AG04449 (cell line): ENCODE measurements around the gene GRPEL2.
"Not testable (repeated sequence)": the region's sequence is repeated elsewhere in the genome, so short reads cannot be mapped to it uniquely, and the experiment has no call there.

Experiments used
- CTCF ChIA-PET: fragments of 350-600 bp; formaldehyde crosslinking; extraction: SDS; loops from one replicate; lab custom pipeline; 2021; ENCODE audit warnings: antibody characterized with exemption; lab: Yijun Ruan, JAX
- POLR2A ChIA-PET: fragments of 400-600, 350-600 bp; formaldehyde crosslinking; extraction: SDS; loops from one replicate; lab custom pipeline; 2020; ENCODE audit warnings: antibody characterized with exemption, inconsistent platforms; lab: Yijun Ruan, JAX
- DNase-seq: peaks from one replicate; pipeline ENCODE4 v3.0.0-alpha.2; 2010; ENCODE audit warnings: low read depth, low spot score
- H3K4me3 ChIP-seq: 2 replicates; pipeline ENCODE4 v1.5.1; 2011; ENCODE audit warnings: low read depth, mild to moderate bottlenecking, control low read depth, low read length
- CTCF ChIP-seq: IDR thresholded peaks from one replicate; pipeline ENCODE4 v1.5.1; 2011; ENCODE audit warnings: mild to moderate bottlenecking, moderate library complexity, low read length, control low read depth, inconsistent platforms; ENCODE audit not compliant: insufficient read depth; ENCODE audit errors: missing control alignments

GRPEL2 gene

GRCh38 chr5:149388498-149389190, 43.3 kb downstream of the GRPEL2 start:
- no peak for DNase-seq
- no peak for TF ChIP-seq CTCF
- H3K4me3 ChIP-seq, result no peak overlapping the region
- POLR2A ChIA-PET, result interaction anchor here (0.6 to 4.4 kb wide), 8 partner anchors 11 to 173 kb away, joined by 3 to 36 read pairs (median 4); no protein-coding TSS in a partner anchor
- CTCF ChIA-PET, result interaction anchor here (0.7 to 21.8 kb wide), 7 partner anchors 7 to 54 kb away, joined by 5 to 737 read pairs (median 17); partner anchors contain the start of gene IL17B

GRCh38 chr5:149389552-149390495, 44.5 kb downstream of the GRPEL2 start:
- CTCF ChIA-PET, result interaction anchor here (0.7 to 21.8 kb wide), 7 partner anchors 8 to 50 kb away, joined by 3 to 737 read pairs (median 17); partner anchors contain the start of gene IL17B
- TF ChIP-seq CTCF, result no peak
- POLR2A ChIA-PET, result interaction anchor here (0.7 to 1.4 kb wide), 2 partner anchors 17 kb away, joined by 3 to 5 read pairs; no protein-coding TSS in a partner anchor

GRCh38 chr5:149391076-149391475, 45.8 kb downstream of the GRPEL2 start:
- not testable (repeated sequence) for DNase-seq, H3K4me3 ChIP-seq
- ChIA-PET POLR2A (interaction anchor here (0.9 to 1.4 kb wide), 2 partner anchors 16 kb away, joined by 3 to 5 read pairs; no protein-coding TSS in a partner anchor), CTCF (interaction anchor here (0.7 to 21.8 kb wide), 6 partner anchors 9 to 48 kb away, joined by 3 to 737 read pairs (median 26); partner anchors contain the start of gene IL17B)

More at GRCh38 chr5:149389552-149390495, 44.5 kb downstream of the GRPEL2 start:
- no peak overlapping the region for H3K4me3 ChIP-seq
- no peak for DNase-seq

- no peak for DNase-seq
- H3K4me3 ChIP-seq, result no peak overlapping the region
- CTCF ChIA-PET, result interaction anchor here (4.7 to 21.8 kb wide), 4 partner anchors 9 to 29 kb away, joined by 17 to 737 read pairs (median 252); partner anchors contain the start of gene IL17B
- POLR2A ChIA-PET, result interaction anchor here (0.9 kb wide), 1 partner anchor 16 kb away, joined by 3 read pairs; no protein-coding TSS in a partner anchor
- no peak for TF ChIP-seq CTCF
Measured at GRCh38 chr5:149391524-149391923, 46.2 kb downstream of the GRPEL2 start.

GRCh38 chr5:149392718-149393117, 47.4 kb downstream of the GRPEL2 start:
- TF ChIP-seq CTCF, result no peak
- H3K4me3 ChIP-seq, result no peak overlapping the region
- ChIA-PET POLR2A (no interaction called here), CTCF (interaction anchor here (4.7 to 21.8 kb wide), 4 partner anchors 10 to 27 kb away, joined by 17 to 737 read pairs (median 252); partner anchors contain the start of gene IL17B)
- DNase-seq, result no peak

- ChIA-PET CTCF (interaction anchor here (0.8 to 21.8 kb wide), 7 partner anchors 9 to 74 kb away, joined by 3 to 470 read pairs (median 5); no protein-coding TSS in a partner anchor), POLR2A (interaction anchor here (1.8 kb wide), 1 partner anchor 12 kb away, joined by 5 read pairs; no protein-coding TSS in a partner anchor)
- DNase-seq, result not testable (repeated sequence)
Measured at GRCh38 chr5:149394996-149395395, 49.7 kb downstream of the GRPEL2 start.

More at GRCh38 chr5:149394996-149395395, 49.7 kb downstream of the GRPEL2 start:
- not testable (repeated sequence) for H3K4me3 ChIP-seq
